ENCODE results near the gene CASP8AP2. TPM values are rescaled to one million over a fixed set of nuclear protein-coding genes. Genes with fewer than 3 reads are reported as not detected.

The CASP8AP2 gene
- total RNA-seq, 4 donors from 2014 or later, result 14.1 to 22.0 (median 17.9) TPM

DNA sequence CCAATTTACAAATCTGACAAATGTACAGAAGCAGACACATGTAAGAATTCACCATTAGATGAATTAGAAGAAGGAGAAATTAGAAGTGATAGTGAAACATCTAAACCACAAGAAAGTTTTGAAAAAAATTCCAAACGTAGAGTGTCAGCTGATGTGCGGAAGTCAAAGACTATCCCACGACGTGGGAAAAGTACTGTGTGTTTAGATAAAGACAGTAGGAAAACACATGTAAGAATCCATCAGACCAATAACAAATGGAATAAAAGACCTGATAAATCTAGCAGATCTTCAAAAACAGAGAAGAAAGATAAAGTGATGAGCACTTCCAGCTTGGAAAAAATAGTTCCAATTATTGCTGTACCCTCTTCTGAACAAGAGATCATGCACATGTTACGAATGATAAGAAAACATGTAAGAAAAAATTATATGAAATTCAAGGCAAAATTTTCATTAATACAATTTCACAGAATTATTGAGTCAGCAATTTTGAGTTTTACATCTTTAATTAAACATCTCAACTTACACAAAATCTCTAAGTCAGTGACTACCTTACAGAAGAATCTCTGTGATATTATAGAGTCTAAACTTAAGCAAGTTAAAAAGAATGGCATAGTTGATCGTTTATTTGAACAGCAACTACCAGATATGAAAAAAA is 36.5 kb downstream of the CASP8AP2 start:
- Histone ChIP-seq H3K9me3 (no peaks in the 10 kb centered on the region), H3K4me3 (no peak overlapping the region), H3K36me3 (peaks cover 24 to 92% (median 59%) of the 10 kb centered on the region in 4 donors), H3K4me1 (no peaks in the 10 kb centered on the region), H3K27me3 (no peaks in the 10 kb centered on the region), H3K27ac (replicated peaks in 1 of 4) (no peak overlapping the region)
- intact Hi-C loops (cut with DNase I), result no loop called here
- DNase-seq (ENCODE audit: extremely low spot score), result no peak
- TF ChIP-seq CTCF (IDR thresholded peaks at IDR 0.05), result no peak
- TF ChIP-seq POLR2A (IDR thresholded peaks at IDR 0.05; ENCODE audit: low read depth), result no peak
- TF ChIP-seq EP300 (IDR thresholded peaks at IDR 0.05), result no peak
- no peak for TF ChIP-seq POLR2AphosphoS5 (IDR thresholded peaks at IDR 0.05)
- 91% methylated on average over 6 of the region's 6 CpGs for WGBS

GRCh38 chr6:89873721-89874120 is 44.0 kb downstream of the CASP8AP2 start:
- Histone ChIP-seq H3K27ac (replicated peaks in 1 of 4) (no peak overlapping the region), H3K4me1 (no peaks in the 10 kb centered on the region), H3K9me3 (no peaks in the 10 kb centered on the region), H3K27me3 (no peaks in the 10 kb centered on the region), H3K4me3 (no peak overlapping the region), H3K36me3 (peaks cover 12 to 60% (median 36%) of the 10 kb centered on the region in 4 donors)
- DNase-seq (ENCODE audit: extremely low spot score), result no peak
- intact Hi-C loops (cut with DNase I), result no loop called here
- TF ChIP-seq CTCF (IDR thresholded peaks at IDR 0.05) (no peak), POLR2AphosphoS5 (IDR thresholded peaks at IDR 0.05) (no peak), EP300 (IDR thresholded peaks at IDR 0.05) (no peak), POLR2A (IDR thresholded peaks at IDR 0.05; ENCODE audit: low read depth) (no peak)

DNA sequence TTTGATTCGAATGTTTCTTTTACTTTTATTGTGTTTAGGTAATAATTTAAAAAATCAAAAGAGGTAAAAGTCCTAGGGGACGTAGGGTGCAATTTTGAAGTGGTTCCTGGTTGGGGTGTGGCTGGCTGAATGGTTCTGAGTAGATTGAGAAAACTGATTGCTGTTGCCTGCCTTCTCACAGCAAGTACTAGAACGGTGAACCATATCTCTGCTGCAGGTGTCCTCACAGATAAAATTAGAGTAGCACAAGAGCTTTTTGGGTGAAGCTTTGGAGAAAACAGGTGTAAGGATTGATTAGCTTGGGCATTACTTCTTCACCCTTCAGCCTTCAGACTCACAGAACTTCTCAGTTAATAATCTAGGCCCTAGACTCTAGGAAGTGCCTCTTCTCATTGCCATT is 44.8 kb downstream of the CASP8AP2 start:
- H3K4me1 ChIP-seq, result no peaks in the 10 kb centered on the region
- no peaks in the 10 kb centered on the region for H3K27me3 ChIP-seq
- no peaks in the 10 kb centered on the region for H3K9me3 ChIP-seq
- 92% methylated on average over 3 of the region's 3 CpGs for WGBS
- no peak overlapping the region for H3K4me3 ChIP-seq
- H3K36me3 ChIP-seq, result peaks cover 12 to 53% (median 36%) of the 10 kb centered on the region in 4 donors
- intact Hi-C loops (cut with DNase I), result no loop called here
- TF ChIP-seq POLR2A (IDR thresholded peaks at IDR 0.05; ENCODE audit: low read depth), result no peak
- TF ChIP-seq POLR2AphosphoS5 (IDR thresholded peaks at IDR 0.05), result no peak
- TF ChIP-seq EP300 (IDR thresholded peaks at IDR 0.05), result no peak
- no peak for TF ChIP-seq CTCF (IDR thresholded peaks at IDR 0.05)
- no peak overlapping the region for H3K27ac ChIP-seq (replicated peaks in 1 of 4)
- DNase-seq (ENCODE audit: extremely low spot score), result no peak

- no peak for DNase-seq (ENCODE audit: extremely low spot score)
- Histone ChIP-seq H3K27me3 (peaks cover 0 to 32% (median 2%) of the 10 kb centered on the region in 4 donors), H3K27ac (replicated peaks in 1 of 4) (no peak overlapping the region), H3K4me1 (peaks cover 0 to 7% (median 6%) of the 10 kb centered on the region in 4 donors), H3K9me3 (no peaks in the 10 kb centered on the region), H3K4me3 (no peak overlapping the region), H3K36me3 (no peaks in the 10 kb centered on the region)
- TF ChIP-seq POLR2AphosphoS5 (IDR thresholded peaks at IDR 0.05) (no peak), EP300 (IDR thresholded peaks at IDR 0.05) (no peak), POLR2A (IDR thresholded peaks at IDR 0.05; ENCODE audit: low read depth) (no peak), CTCF (IDR thresholded peaks at IDR 0.05) (no peak)
- WGBS, result 96% methylated on average over 23 of the region's 44 CpGs
- intact Hi-C loops (cut with DNase I), result no loop called here
Observed at GRCh38 chr6:89886378-89887120, 56.9 kb downstream of the CASP8AP2 start.

Data from esophagus muscularis mucosa (tissue), 4 donors.